HL-60/S4 (cell line): ENCODE results near the gene KRT6A.
"Not testable (repeated sequence)": the region's sequence is repeated elsewhere in the genome, so short reads cannot be mapped to it uniquely, and the experiment has no call there.

Source experiments
- in situ Hi-C: fragments of 300-500 bp; cut with MboI; formaldehyde crosslinking; loops from 2 replicates; pipeline ENCODE4 v1.14.3; 2022; ENCODE audit warnings: low sequenced_read_pairs

Gene KRT6A

DNA sequence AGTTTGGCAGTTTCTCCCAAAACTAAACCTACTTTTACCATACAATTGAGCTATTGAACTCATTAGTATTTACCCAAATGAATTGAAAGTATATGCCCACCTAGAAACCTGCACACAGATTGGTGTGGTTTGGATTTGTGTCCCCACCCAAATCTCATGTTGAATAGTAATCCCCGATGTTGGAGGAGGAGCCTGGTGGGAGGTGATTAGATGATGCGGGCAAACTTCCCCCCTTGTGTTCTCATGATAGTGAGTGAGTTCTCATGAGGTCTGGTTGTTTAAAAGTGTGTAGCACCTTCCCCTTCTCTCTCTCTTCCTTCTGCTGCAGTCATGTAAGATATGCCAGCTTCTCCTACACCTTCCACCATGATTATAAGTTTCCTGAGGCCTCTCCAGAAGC is 15.4 kb downstream of the KRT6A start:
- in situ Hi-C loops, result no loop called here

DNA sequence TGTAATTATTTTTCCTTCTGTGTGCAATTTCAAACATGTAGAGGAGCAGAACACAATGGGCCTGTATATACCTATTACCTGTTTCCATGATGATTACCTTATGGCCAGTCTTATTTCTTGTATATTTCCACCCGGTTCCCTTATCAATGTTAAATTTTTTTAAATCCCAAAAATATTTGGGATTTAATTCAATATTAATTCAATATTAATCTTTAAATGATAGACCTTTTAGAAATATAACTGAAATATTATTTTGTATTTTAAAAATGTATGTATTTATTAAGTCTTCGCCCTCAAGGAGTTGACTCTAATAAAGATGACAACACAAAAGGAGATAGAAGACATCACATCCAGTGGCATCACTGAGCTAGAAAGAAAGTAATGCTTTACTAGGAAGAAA is 18.8 kb downstream of the KRT6A start:
- in situ Hi-C loops, result no loop called here

DNA sequence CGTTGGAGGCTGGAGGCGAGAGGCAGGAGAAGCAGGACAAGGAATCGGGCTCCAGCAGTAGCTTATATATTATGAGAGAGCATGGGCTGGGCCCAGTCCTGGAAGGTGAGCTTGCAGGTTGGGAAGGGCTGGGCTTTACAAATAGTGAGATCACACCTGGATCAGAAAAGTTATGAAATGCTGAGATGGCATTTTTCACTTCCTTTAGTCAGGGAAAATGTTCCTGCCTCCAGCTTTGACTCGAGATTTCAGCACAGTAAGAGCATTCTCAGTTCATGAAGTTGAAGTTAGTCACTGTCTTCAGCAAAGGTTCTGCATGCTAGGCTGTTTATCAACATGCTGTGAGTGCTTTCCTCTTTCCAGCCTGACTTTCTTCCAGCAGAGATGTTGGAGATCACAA is 19.3 kb downstream of the KRT6A start, which contains the start of gene KRT6C:
Gene KRT6C, minus strand, starts transcription at position 38 of the 400 bp plus-strand sequence. CDS start 68 bp downstream, outside the sequence.
- in situ Hi-C loops, result no loop called here

DNA sequence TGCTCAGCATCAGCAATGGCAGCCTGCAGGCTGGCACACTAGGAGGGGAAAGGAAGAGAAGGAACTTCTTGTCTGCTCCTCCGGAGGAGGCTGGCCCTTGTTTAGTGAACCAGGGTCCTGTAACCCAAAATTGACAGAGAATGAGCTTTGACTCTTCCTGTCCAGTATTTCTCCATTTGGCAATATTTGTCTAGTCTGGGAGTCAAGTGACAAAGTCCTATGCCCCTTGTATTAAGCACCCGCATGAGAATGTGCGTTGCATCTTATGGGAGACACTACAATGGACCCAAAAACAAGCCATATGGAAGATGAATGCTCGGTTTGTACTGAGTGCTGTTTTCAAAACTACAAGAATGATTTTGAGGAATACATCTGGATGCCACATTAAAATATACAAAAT is 23.2 kb downstream of the KRT6A start:
- in situ Hi-C loops, result no loop called here

DNA sequence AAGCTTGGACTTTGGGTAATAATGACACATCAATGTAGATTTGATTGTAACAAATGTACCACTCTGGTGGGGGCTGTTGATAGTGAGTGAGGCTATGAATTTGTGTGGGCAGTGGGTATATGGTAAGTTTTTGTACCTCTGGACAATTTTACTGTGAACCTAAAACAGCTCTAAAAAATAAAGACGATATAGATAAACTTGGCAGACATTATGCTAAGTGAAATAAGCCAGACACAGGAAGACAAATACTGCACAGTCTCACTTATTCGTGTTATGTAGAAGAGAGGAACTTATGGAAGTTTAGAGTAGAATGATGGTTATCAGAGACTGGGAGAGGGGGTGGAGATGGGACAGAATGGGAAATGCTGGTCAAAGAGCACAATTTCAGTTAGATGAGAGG is 28.2 kb downstream of the KRT6A start:
- in situ Hi-C loops, result no loop called here

DNA sequence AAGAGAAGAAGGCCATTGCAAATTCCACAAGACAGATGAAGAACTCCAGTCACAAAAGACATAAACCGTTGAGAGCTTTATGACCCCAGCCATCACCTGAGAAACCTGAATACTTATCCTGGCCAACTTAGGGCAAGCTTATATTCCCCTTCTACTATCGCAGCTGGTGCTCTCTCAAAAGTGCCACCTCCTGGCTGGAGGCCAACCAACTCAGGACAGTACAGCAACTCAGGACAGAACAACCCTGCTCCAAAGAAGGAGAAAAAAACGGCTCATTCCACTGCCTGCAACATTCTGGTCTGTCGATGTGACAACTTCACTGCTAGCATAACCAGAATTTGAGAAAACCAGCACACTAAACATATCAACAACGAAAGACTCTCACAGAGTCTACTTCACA is 31.4 kb downstream of the KRT6A start:
- in situ Hi-C loops, result no loop called here

DNA sequence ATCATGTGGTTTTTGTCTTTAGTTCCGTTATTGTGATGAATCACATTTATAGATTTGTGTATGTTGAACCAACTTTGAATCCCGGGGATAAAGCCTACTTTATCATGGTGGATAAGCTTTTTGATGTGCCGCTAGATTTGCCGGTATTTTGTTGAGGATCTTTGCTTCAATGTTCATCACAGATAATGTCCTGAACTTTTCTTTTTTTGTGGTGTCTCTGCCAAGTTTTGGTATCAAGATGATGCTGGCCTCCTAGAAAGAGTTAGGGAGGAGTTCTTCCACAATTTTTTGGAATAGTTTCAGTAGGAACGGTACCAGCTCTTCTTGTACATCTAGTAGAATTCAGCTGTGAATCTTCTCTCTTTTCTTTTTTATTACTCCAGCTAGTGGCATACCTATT is 34.2 kb downstream of the KRT6A start:
- in situ Hi-C loops, result no loop called here

DNA sequence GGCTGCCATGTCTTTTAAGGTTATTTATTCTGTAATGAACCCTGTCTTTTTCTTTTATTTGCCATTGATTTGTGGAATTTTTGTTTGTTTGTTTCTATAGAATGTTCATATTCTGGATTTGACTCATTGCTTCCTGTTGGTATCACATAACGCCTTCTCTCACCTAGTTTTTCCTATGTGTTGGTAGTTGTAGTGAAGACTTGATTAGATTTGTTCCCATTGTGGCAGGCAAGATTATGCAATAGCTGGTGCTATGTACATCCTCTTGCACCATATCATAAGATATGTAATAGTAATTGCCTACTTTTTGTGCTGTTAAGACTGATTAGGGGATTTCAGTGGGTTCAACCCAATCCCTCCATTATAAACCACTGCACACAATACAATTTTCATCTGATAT is 37.2 kb downstream of the KRT6A start:
- in situ Hi-C loops, result no loop called here

DNA sequence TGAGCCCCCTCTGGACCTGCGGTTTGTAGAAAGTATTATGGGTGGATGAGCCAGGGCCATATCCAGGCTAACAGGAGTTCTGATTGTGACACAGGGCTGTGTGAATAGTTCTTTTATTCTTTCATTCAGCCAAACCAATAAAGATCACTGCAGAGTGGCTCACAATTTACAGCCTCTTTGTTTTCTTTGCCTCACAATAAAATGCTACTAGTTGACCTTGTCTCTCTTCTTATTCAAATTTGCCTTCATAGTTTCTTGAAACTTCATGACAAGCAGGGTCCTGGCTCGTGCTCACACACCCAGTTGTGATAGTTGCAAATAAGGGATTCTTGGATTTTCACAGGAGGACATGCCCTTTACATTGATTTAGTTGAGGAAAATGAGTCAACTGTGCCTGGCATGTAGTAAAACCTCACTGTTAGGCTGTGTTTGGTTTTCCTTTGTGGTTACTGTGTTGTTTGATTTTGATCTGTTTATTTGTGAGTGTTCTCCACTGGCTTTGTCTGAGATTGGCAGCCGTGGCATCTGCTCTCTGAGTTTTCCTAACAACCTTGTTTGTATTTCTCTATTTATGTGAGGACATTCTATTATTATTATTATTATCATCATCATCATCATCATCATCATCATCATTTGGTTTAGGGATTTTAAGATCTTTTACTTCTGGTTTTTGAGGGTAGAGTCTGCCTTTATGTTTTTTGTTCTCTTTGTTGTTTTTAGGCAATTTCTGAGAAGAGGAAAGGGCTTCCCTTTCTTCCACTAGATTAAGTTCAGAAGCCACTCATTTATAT is 38.5 kb downstream of the KRT6A start:
- in situ Hi-C loops, result no loop called here

DNA sequence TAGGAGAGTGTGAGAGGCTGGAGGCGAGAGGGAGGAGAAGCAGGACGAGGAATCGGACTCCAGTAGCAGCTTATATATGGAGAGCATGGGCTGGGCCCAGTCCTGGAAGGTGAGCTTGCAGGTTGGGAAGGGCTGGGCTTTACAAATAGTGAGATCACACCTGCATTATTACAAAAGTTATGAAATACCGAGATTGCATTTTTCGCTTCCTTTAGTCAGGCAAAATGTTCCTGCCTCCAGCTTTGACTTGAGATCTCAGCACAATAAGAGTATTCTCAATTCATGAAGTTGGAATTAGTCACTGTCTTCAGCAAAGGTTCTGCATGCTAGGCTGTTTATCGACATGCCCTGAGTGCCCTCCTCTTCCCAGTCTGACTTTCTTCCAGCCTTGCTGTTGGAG is 41.0 kb downstream of the KRT6A start, which contains the start of gene KRT6B:
Gene KRT6B, minus strand, starts transcription at position 46 of the 400 bp plus-strand sequence. CDS start 68 bp downstream, outside the sequence.
- in situ Hi-C loops, result no loop called here

DNA sequence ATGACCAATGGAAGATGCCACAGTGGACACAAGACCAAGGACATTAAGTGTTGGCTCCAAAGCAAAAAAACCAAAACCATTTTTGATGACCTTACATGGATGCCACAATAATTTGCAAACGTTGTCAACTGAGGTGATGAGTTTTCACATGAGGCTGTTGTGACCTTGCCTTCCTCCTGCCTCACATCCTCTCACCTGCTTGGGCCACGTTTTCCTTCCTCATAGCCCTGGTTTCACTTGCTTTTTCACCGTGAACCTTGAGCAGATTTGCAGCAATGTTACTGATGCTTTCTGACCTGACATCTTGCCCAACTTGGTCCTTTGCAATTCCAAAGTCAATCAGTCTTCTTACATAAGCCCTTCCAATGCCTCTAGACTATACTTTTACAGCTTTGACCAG is 44.8 kb downstream of the KRT6A start:
- in situ Hi-C loops, result no loop called here

DNA sequence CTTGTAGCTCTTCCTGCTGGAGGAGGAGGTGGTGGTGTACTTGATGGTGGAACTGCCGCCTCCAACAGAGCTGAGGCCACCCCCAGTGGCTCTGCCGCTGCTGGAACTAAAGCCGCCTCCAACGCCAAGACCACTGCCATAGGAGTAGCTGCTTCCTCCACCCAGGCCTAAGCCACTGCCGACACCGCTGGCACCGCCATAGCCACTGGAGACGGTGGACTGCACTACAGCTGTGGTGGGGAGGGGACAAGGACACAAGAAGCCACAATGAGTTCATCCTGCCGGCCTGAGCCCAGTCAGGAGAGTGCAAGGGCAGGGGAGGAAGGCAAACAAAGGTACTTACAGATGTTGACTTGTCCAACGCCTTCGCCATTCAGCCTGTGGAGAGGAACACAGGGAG is 45.9 kb downstream of the KRT6A start:
- in situ Hi-C loops, result not testable (repeated sequence)

DNA sequence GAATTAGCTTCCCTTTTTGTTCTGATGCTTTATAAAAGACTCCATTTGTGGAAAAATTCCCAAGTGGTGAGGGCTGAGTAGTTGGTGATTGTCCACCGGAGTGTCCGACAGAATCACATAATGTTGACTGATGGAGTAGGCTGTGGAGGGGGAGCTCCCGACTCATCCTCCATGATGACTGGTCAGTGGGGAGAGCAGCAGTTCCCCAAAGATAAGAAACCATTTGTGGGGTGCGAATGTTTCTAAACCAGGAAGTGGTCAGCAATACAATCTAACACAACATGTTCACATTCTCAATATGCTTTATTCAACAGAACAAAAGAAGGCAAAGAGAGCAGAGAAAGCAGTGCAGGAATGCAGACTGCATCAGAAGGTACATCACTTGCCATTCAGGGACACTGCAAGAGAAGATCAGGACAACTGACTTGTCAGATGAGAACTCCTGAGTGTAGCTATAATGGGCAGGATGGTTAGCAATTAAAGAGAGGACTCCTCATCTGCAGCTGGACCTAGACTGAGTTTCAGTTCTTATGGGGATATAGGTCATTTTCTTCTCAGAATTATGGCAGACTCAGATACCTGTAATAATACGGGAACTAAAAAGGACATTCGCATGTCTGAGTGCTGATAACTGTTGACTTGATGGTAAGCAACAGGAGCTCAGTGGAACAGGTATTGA is 46.6 kb downstream of the KRT6A start:
- in situ Hi-C loops, result no loop called here

DNA sequence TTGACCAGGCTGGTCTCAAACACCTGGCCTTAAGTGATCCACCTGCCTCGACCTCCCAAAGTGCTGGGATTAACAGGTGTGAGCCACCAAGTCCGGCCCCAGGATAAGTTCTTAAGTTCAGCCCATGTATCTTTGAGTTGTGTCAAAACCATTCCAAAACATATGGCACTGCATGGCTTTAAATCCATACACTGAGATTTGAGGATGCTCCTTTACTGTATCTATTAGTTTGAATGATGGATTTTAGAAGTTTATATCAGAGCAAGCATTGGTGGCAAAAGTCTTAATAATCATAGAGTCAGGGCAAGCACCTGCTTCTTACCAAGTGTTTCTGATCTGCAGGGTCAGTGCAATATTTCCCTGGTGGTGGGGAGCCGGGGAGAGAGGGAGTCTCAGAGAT is 47.2 kb downstream of the KRT6A start:
- in situ Hi-C loops, result no loop called here

DNA sequence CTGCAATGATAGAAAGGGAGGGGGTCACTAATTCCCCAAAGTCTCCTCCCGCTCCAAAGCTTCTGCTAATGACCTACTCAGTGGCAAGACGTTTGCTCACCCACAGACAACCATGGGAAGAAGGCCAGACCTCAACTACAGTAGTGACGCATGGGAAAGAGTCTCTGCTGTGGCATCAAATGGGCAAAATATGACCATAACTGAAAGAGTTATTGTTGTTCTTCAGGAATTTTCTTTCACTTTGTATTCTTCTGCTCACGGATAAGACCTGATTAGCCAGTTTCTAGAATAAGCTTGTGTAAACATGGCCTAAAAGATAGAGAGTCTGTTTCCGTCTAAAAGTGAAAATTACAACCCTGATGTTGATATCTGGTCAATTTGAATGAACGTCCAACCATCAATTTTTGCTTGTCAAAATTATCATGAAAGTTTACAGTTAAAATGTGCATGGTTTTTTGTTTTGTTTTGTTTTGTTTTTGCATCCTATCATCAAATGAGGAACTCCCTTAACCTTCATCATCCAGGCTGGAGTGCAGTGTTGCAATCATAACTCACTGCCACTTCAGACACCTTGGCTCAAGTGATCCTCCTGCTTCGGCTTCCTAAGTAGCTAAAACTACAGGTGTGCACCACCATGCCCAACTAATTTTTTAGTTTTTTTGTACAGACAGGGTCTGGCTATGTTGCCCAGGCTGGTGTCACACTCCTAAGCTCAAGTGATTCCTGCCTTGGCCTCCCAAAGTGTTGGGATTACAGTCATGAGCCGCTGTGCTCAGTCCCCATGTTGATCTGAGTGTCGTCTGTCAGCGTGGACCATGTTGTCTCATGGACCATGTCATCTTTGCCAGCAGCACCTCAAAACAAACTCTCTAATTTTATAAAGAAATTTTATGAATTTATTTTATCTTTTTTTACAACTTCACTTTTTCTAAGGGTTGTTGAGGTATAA is 48.1 kb downstream of the KRT6A start:
- in situ Hi-C loops, result no loop called here

DNA sequence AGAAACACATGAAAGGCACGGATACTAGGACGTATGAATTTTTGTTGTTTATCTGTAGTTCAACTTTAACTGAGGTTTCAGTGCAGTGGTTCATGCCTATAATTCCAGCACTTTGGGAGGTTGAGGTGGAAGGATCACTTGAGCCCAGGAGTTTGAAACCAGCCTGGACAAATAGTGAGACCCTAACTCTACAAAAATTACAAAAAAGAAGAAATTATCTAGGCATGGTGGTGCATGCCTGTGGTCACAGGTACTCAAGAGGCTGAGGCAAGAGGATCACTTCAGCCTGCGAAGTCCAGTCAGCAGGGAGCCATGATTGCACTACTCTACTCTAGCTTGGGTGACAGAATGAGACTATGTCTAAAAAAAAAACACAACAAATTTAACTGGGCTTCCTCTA is 49.1 kb downstream of the KRT6A start:
- in situ Hi-C loops, result no loop called here

DNA sequence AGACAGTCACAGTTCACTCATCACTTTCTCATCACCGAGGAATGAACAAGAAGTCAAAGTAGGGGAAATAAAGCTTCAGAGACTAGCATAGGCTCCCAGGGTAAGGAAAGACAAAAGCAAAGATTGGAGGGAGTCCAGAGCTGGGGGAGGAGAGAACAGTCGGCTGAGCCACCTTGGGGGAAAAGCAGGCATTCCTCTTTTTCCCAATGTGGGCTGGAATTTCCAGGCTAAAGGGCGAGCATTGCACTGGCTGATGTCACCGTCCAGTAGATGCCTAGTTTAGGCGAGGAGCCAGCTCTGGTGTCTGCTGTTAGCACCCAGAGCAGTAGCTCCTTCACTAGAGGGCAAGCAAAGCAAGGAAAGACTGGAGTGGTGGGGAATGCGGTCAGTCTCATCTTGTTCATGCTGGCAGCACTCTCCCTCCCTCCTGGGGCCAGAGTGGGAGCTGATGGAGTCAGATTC is 50.4 kb downstream of the KRT6A start:
- in situ Hi-C loops, result no loop called here

DNA sequence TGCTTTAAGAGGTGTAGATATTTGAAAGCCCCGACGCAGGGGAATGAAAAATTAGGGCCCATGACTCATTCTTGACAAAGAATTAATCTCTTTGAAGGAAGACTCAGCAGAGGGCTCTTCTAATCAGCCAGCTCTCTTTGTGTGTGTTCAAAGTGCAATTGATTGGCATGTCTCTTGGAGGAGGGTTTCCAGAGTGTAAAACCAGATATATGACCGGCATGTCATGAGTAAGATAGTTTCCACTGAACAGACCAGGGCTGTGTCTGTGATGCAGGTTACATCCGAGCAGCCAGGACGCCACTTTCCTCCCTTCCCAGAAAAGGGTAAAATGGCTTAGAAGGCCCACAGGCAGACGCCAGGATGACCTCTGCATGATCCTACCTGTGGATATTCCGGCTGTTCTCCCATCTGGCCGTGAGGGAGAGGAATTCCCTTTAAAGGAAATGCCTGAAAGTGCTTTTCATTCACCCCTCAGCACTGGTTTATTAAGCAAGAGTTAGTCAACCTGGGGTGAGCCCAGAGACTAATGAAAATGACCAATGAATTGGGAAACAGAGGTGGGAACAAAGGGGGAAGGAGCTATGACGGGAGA is 51.6 kb downstream of the KRT6A start:
- in situ Hi-C loops, result no loop called here

DNA sequence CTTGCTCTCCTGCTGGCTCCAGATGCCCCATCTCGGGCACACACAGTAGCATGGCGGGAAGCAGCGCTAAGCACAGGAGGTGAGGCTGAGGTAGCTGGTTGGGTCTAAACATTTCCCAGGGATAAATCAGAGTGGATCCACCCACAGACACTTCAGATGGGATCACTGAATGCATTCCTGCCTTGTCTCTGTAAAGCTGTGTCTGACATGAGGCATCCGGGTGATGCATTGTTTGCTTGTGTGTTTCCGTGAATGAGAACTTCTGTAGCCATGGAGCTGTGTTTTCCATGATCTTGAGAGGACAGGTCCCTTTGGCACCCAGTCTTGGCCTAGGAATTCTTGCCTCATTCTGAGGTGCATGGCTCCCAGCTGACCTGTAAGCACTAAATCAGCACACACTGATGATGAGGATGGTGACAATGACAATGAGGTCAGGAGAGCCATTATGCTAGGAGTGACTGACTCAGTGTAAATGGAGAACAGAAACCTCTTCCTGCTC is 52.2 kb downstream of the KRT6A start:
- in situ Hi-C loops, result no loop called here

DNA sequence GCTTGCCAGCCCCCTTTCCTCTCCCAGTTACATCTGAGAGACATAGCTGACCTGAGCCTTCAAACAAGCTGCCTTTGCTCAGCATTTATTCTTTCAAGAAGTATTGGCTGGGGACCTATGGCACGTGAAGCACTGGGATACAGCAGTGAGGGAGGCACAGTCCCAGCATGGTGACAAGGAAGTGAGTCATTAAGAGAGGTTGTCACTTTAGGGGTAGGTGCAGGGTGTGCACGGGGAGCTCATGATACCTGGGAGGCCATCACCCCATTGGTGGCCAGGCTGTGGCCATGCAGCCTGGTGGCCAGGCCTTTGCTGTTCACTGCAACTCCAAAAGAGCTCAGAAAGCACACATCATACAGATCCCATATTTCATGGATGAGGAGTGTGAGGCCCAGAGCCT is 53.2 kb downstream of the KRT6A start:
- in situ Hi-C loops, result no loop called here

DNA sequence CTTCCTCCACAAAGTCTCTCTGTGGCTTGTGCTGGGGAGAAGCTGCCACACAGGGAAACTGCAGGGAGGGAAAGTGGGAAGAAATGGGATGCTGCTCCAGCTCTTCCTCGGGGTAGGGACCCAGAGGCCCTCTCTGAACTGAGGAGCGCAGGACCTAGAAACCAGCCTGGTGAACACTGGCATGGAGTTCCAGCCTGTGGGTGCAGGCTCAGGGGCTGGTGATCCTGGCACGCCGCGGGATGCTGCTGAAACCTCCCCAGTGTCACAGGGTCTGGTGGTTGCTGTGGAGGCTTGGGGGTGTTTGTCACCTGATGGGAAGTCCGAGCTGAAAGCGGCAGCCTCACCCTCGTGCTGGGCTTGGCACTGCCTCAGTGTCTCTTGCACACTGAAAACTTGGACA is 53.6 kb downstream of the KRT6A start:
- in situ Hi-C loops, result no loop called here
